ENCODE measurements around the gene NES. TPM values are rescaled to one million over a fixed set of nuclear protein-coding genes. Genes with fewer than 3 reads are reported as not detected.

NES gene
- total and polyA plus RNA-seq, 2 of the 8 experiments (the other 6 are each of a cell fraction or from before 2014, with no cell fraction given) = 13.3 to 135 TPM

- no peak for TF ChIP-seq TAF7 (optimal IDR thresholded peaks at IDR 0.05; ENCODE audit: borderline replicate concordance, low read depth, low read length)
- no peak for TF ChIP-seq CBX8 (IDR thresholded peaks at IDR 0.05; ENCODE audit: borderline replicate concordance, low read depth, low read length)
- TF ChIP-seq JUN (IDR thresholded peaks at IDR 0.05; ENCODE audit: low read depth, low read length) = no peak
- TF ChIP-seq SIX5 (IDR thresholded peaks at IDR 0.05; ENCODE audit: low read depth, low read length) = no peak
These were observed 21.2 kb downstream of the NES start (continued) for GRCh38 chr1:156655904-156656516.
